Right forelimb (tissue), 1 donor: ENCODE data around the gene ETFDH.

Experiments
- DNase-seq: peaks from one replicate; pipeline ENCODE4 v3.0.0-alpha.2; 2018

ETFDH gene

GRCh38 chr4:158756588-158756987 lies 84.5 kb downstream of the ETFDH start:
- DNase-seq: no peak

GRCh38 chr4:158758142-158758541 lies 86.0 kb downstream of the ETFDH start:
- DNase-seq: no peak

- DNase-seq: no peak
Observed at GRCh38 chr4:158758703-158759102, 86.6 kb downstream of the ETFDH start.
